H1 (cell line): ENCODE measurements around the gene ARHGAP15. TPM values are rescaled to one million over a fixed set of nuclear protein-coding genes. Genes with fewer than 3 reads are reported as not detected.

Experiments
- CTCF ChIA-PET: fragments of 300-600 bp; sonication (Branson Sonifier 250); formaldehyde crosslinking; loops from one replicate; lab custom pipeline; 2021; ENCODE audit not compliant: partially characterized antibody; lab: Charles Lee
- POLR2A ChIA-PET: fragments of 300-600 bp; sonication (Branson Sonifier 250); formaldehyde crosslinking; loops from one replicate; lab custom pipeline; 2021; ENCODE audit warnings: inconsistent platforms; ENCODE audit not compliant: partially characterized antibody; lab: Charles Lee
- DNase-seq, 2 experiments: peaks; one replicate each; pipeline versions ENCODE4 v3.0.0 to v3.0.0-alpha.2; 2010 to 2022; ENCODE audit warnings: low spot score in 2 of 2, low read depth in 1 of 2, mixed read lengths in 1 of 2
- FAIRE-seq: peaks from 2 replicates; lab custom pipeline; 2011; peaks lifted over from hg19 to GRCh38; lab: Jason Lieb, UNC
- H2AFZ ChIP-seq: 2 replicates; pipeline ENCODE4 v1.8.1; 2012; ENCODE audit warnings: low read length, inconsistent platforms
- H2AK5ac ChIP-seq: 2 replicates; pipeline ENCODE4 v1.6.1; 2013; ENCODE audit warnings: low read depth, low read length
- H2BK120ac ChIP-seq: replicated peaks from 2 replicates; pipeline ENCODE3; 2013; ENCODE audit warnings: low read depth, low read length, inconsistent platforms
- H2BK12ac ChIP-seq: 2 replicates; pipeline ENCODE4 v1.6.1; 2013; ENCODE audit warnings: low read depth, low read length
- H2BK15ac ChIP-seq: 2 replicates; pipeline ENCODE4 v1.6.1; 2013; ENCODE audit warnings: low read length
- H2BK20ac ChIP-seq: 2 replicates; pipeline ENCODE4 v1.6.1; 2013; ENCODE audit warnings: low read length
- H2BK5ac ChIP-seq: 2 replicates; pipeline ENCODE4 v1.6.1; 2013; ENCODE audit warnings: low read depth, low read length
- H3K14ac ChIP-seq: 2 replicates; pipeline ENCODE4 v1.6.1; 2013; ENCODE audit warnings: inconsistent platforms; ENCODE audit not compliant: insufficient read length
- H3K18ac ChIP-seq: 2 replicates; pipeline ENCODE4 v1.6.1; 2013; ENCODE audit warnings: low read length; ENCODE audit errors: extremely low read depth
- H3K23ac ChIP-seq: 2 replicates; pipeline ENCODE4 v1.6.1; 2013; ENCODE audit warnings: inconsistent platforms; ENCODE audit not compliant: insufficient read length
- H3K23me2 ChIP-seq: 2 replicates; pipeline ENCODE4 v1.6.1; 2013; ENCODE audit warnings: low read depth, low read length
- H3K27ac ChIP-seq: 2 replicates; pipeline ENCODE4 v1.6.1; 2011; ENCODE audit warnings: low read depth, low read length, inconsistent platforms
- H3K27me3 ChIP-seq, 4 experiments: replicated peaks in 1 of 4; 1 replicate in 1 of 4; 2 replicates in 3 of 4; pipeline versions ENCODE4 v1.6.1 to v1.8.1; 2011 to 2013; ENCODE audit warnings: low read length in 3 of 4, mild to moderate bottlenecking in 3 of 4, inconsistent platforms in 2 of 4, mixed read lengths in 2 of 4, moderate library complexity in 1 of 4; ENCODE audit not compliant: control insufficient read depth in 3 of 4, insufficient read depth in 3 of 4; ENCODE audit errors: extremely low read depth in 1 of 4
- H3K36me3 ChIP-seq, 4 experiments: 2 replicates each; pipeline versions ENCODE4 v1.6.1 to v1.8.1; 2011 to 2013; ENCODE audit warnings: mild to moderate bottlenecking in 4 of 4, low read length in 3 of 4, moderate library complexity in 2 of 4, control low read depth in 1 of 4, inconsistent platforms in 1 of 4; ENCODE audit not compliant: insufficient read depth in 4 of 4, control insufficient read depth in 2 of 4
- H3K4ac ChIP-seq: replicated peaks from 2 replicates; pipeline ENCODE3; 2013; ENCODE audit warnings: low read length, low read depth, mixed read lengths, inconsistent platforms; ENCODE audit not compliant: insufficient read length
- H3K4me1 ChIP-seq, 4 experiments: replicated peaks in 1 of 4; 1 replicate in 1 of 4; 2 replicates in 3 of 4; pipeline versions ENCODE4 v1.6.1 to v1.8.1; 2011 to 2013; ENCODE audit warnings: low read length in 3 of 4, inconsistent platforms in 2 of 4, mixed read lengths in 1 of 4; ENCODE audit not compliant: insufficient read depth in 4 of 4, control insufficient read depth in 3 of 4
- H3K4me2 ChIP-seq, 2 experiments: 2 replicates each; pipeline versions ENCODE4 v1.6.1 to v1.8.1; 2011 to 2013; ENCODE audit warnings: low read depth in 2 of 2, low read length in 2 of 2, control low read depth in 1 of 2, inconsistent platforms in 1 of 2, mild to moderate bottlenecking in 1 of 2; ENCODE audit not compliant: insufficient read depth in 1 of 2
- H3K4me3 ChIP-seq, 4 experiments: fragments of 200-600, 300-600 bp in 1 of 4; sonication (generic), shearing (Covaris generic), sonication (Bioruptor Twin) in 1 of 4; 2 replicates each; pipeline versions ENCODE4 v1.5.1 to v1.8.1; 2011 to 2016; ENCODE audit warnings: low read length in 4 of 4, low read depth in 3 of 4, control low read depth in 2 of 4, inconsistent platforms in 2 of 4, mild to moderate bottlenecking in 2 of 4, mixed read lengths in 1 of 4, moderate library complexity in 1 of 4; ENCODE audit not compliant: insufficient read depth in 2 of 4; ENCODE audit errors: extremely low read depth in 1 of 4
- H3K56ac ChIP-seq: replicated peaks from 2 replicates; pipeline ENCODE3; 2013; ENCODE audit warnings: low read depth, mild to moderate bottlenecking, mixed read lengths, low read length, inconsistent platforms; ENCODE audit not compliant: insufficient read length
- H3K79me1 ChIP-seq: 2 replicates; pipeline ENCODE4 v1.6.1; 2013; ENCODE audit warnings: low read depth, low read length, control low read depth
- H3K79me2 ChIP-seq, 2 experiments: 2 replicates each; pipeline versions ENCODE4 v1.6.1 to v1.8.1; 2012 to 2013; ENCODE audit warnings: low read length in 2 of 2, mild to moderate bottlenecking in 2 of 2, inconsistent platforms in 1 of 2; ENCODE audit not compliant: insufficient read depth in 2 of 2, control insufficient read depth in 1 of 2
- H3K9ac ChIP-seq, 4 experiments: replicated peaks in 1 of 4; 1 replicate in 1 of 4; 2 replicates in 3 of 4; pipeline versions ENCODE4 v1.6.1 to v1.8.1; 2011 to 2013; ENCODE audit warnings: low read depth in 3 of 4, low read length in 3 of 4, control low read depth in 2 of 4, mild to moderate bottlenecking in 2 of 4, moderate library complexity in 2 of 4, inconsistent platforms in 1 of 4; ENCODE audit errors: extremely low read depth in 1 of 4
- H3K9me3 ChIP-seq, 2 experiments: 2 replicates each; pipeline versions ENCODE4 v1.6.1 to v1.8.1; 2012 to 2013; ENCODE audit warnings: mild to moderate bottlenecking in 2 of 2, moderate library complexity in 2 of 2, control low read depth in 1 of 2, inconsistent platforms in 1 of 2, low read depth in 1 of 2, low read length in 1 of 2, mixed read lengths in 1 of 2; ENCODE audit not compliant: insufficient read depth in 2 of 2
- H4K20me1 ChIP-seq, 2 experiments: replicated peaks in 1 of 2; 2 replicates each; pipeline versions ENCODE3 to v1.8.1; 2011 to 2013; ENCODE audit warnings: inconsistent platforms in 2 of 2, low read length in 2 of 2, mild to moderate bottlenecking in 1 of 2; ENCODE audit not compliant: insufficient read depth in 2 of 2, control insufficient read depth in 1 of 2
- H4K5ac ChIP-seq: 2 replicates; pipeline ENCODE4 v1.6.1; 2013; ENCODE audit warnings: low read length, low read depth, mixed read lengths, inconsistent platforms; ENCODE audit not compliant: insufficient read length
- H4K8ac ChIP-seq: 2 replicates; pipeline ENCODE4 v1.8.0; 2013; ENCODE audit warnings: mild to moderate bottlenecking, moderate library complexity, low read length, inconsistent platforms; ENCODE audit not compliant: insufficient read depth; ENCODE audit errors: extremely low read depth
- H4K91ac ChIP-seq: replicated peaks from 2 replicates; pipeline ENCODE3; 2013; ENCODE audit warnings: low read length, mixed read lengths, inconsistent platforms; ENCODE audit not compliant: insufficient read length
- ASH2L ChIP-seq: fragments of 200-600, 300-600 bp; sonication (generic); IDR thresholded peaks from one replicate; pipeline ENCODE4 v1.7.1; 2017; ENCODE audit warnings: low read length
- ATF2 ChIP-seq: IDR thresholded peaks from 2 replicates; pipeline ENCODE4 v1.6.1; 2012; ENCODE audit warnings: low read length, inconsistent platforms
- CEBPB ChIP-seq: IDR thresholded peaks from 2 replicates; pipeline ENCODE4 v1.6.1; 2012; ENCODE audit warnings: low read depth, low read length
- CHD1 ChIP-seq: IDR thresholded peaks from 2 replicates; pipeline ENCODE4 v1.6.1; 2012; ENCODE audit warnings: low read depth, low read length, improper control_type of control experiment
- CREB1 ChIP-seq: IDR thresholded peaks from 2 replicates; pipeline ENCODE4 v1.6.1; 2012; ENCODE audit warnings: inconsistent platforms
- EP300 ChIP-seq, 2 experiments: IDR thresholded peaks; 1 replicate in 1 of 2; 2 replicates in 1 of 2; pipeline ENCODE4 v1.6.1; 2011 to 2012; ENCODE audit warnings: low read depth in 2 of 2, low read length in 2 of 2, mild to moderate bottlenecking in 2 of 2, borderline replicate concordance in 1 of 2, inconsistent platforms in 1 of 2, moderate library complexity in 1 of 2
- MAFK ChIP-seq: IDR thresholded peaks from 2 replicates; pipeline ENCODE4 v1.6.1; 2012; ENCODE audit warnings: low read depth, mild to moderate bottlenecking, improper control_type of control experiment, low read length
- MAX ChIP-seq: IDR thresholded peaks from 2 replicates; pipeline ENCODE4 v1.6.1; 2012; ENCODE audit warnings: inconsistent platforms
- NANOG ChIP-seq: IDR thresholded peaks from 2 replicates; pipeline ENCODE4 v1.6.1; 2011; ENCODE audit warnings: low read length, low read depth, mild to moderate bottlenecking, inconsistent platforms; ENCODE audit not compliant: insufficient read depth, poor library complexity, severe bottlenecking
- POLR2AphosphoS5 ChIP-seq: IDR thresholded peaks from 2 replicates; pipeline ENCODE4 v1.6.1; 2011; ENCODE audit warnings: low read depth, low read length
- TAF1 ChIP-seq: IDR thresholded peaks from 2 replicates; pipeline ENCODE4 v1.6.1; 2011; ENCODE audit warnings: mild to moderate bottlenecking, low read depth, low read length
- TBP ChIP-seq: IDR thresholded peaks from 2 replicates; pipeline ENCODE4 v1.6.1; 2011; ENCODE audit warnings: low read depth, low read length, improper control_type of control experiment
- YY1 ChIP-seq: IDR thresholded peaks from 2 replicates; pipeline ENCODE4 v1.6.1; 2011; ENCODE audit warnings: low read depth, mild to moderate bottlenecking, low read length
- WGBS, 2 experiments: shearing (Covaris generic) in 1 of 2; methylation state at CpG; one replicate each; pipeline versions ENCODE4 v1.1.6 to v1.1.7; 2013 to 2015; ENCODE audit warnings: low lambda C conversion rate in 2 of 2, mixed read lengths in 2 of 2, inconsistent platforms in 1 of 2, low coverage in 1 of 2, missing lambda C conversion rate in 1 of 2; ENCODE audit not compliant: insufficient replicate concordance in 2 of 2, insufficient coverage in 1 of 2, insufficient read length in 1 of 2; ENCODE audit errors: extremely low coverage in 1 of 2, missing lambda C conversion rate in 1 of 2; 5-methylcytosine and 5-hydroxymethylcytosine counted together
- polyA plus RNA-seq, 7 experiments: library from polyadenylated mRNA; depleted of rRNA in 3 of 7; stranded (reverse) in 5 of 7; unstranded in 2 of 7; fragments of >200 nt in 5 of 7; fragments of 200-250 nt in 2 of 7; gene quantifications; 1 replicate in 5 of 7; 2 replicates in 1 of 7; 4 replicates in 1 of 7; pipeline versions ENCODE4 v1.2.1 to v1.2.3, GENCODE V29; 2011 to 2013; ENCODE audit warnings: missing spikeins in 2 of 7, mixed read lengths in 2 of 7
- total RNA-seq: library from RNA; stranded (reverse); fragmentation: NEBNext Ultra II Directional; extraction: Animal tissue kit (Norgen Biotek cat#: 25700); gene quantifications from 2 replicates; pipeline ENCODE4 v1.2.1, GENCODE V29; 2021

The ARHGAP15 gene
- total and polyA plus RNA-seq, 2 of the 8 experiments (the other 6 are each of a cell fraction or from before 2014, with no cell fraction given): not detected

- H3K56ac ChIP-seq: no peak overlapping the region
- H3K14ac ChIP-seq: no peak overlapping the region
- H3K79me1 ChIP-seq: no peaks in the 10 kb centered on the region
- no peaks in the 10 kb centered on the region for H3K4me1 ChIP-seq
- H3K79me2 ChIP-seq: no peaks in the 10 kb centered on the region
- H2BK5ac ChIP-seq: no peak overlapping the region
- no peaks in the 10 kb centered on the region for H3K23me2 ChIP-seq
- ChIA-PET CTCF (interaction anchor here (1.0 to 3.9 kb wide), 2 partner anchors 15 to 186 kb away, joined by 3 to 20 read pairs; no protein-coding TSS in a partner anchor), POLR2A (no interaction called here)
- DNase-seq (no peak), FAIRE-seq (no peak)
- H2BK15ac ChIP-seq: no peak overlapping the region
- no peaks in the 10 kb centered on the region for H3K36me3 ChIP-seq
- H4K20me1 ChIP-seq: peaks cover 0 to 2% of the 10 kb centered on the region in 2 experiments
- H3K18ac ChIP-seq: no peak overlapping the region
- H3K27me3 ChIP-seq: peaks cover 0 to 1% (median 0%) of the 10 kb centered on the region in 4 experiments; a peak in 1 of 7 replicates
- H3K4me2 ChIP-seq: no peak overlapping the region
- no peak overlapping the region for H2AFZ ChIP-seq
- H2AK5ac ChIP-seq: no peak overlapping the region
- H2BK120ac ChIP-seq: no peak overlapping the region
- H3K4ac ChIP-seq: no peak overlapping the region
- H2BK12ac ChIP-seq: no peak overlapping the region
- H4K5ac ChIP-seq: no peak overlapping the region
- H3K23ac ChIP-seq: no peak overlapping the region
- no peak overlapping the region for H3K9ac ChIP-seq
- no peak overlapping the region for H3K27ac ChIP-seq
- no peak overlapping the region for H4K91ac ChIP-seq
- no peak overlapping the region for H3K4me3 ChIP-seq
- no peaks in the 10 kb centered on the region for H3K9me3 ChIP-seq
- no peak overlapping the region for H2BK20ac ChIP-seq
- WGBS, 2 experiments: 94% methylated on average over 1 of the region's 1 CpG; no CpG with 5 or more reads in 1 of the 2 experiments
- no peak overlapping the region for H4K8ac ChIP-seq
- no peak for TF ChIP-seq NANOG
- TF ChIP-seq CEBPB: no peak
- no peak for TF ChIP-seq ASH2L
- no peak for TF ChIP-seq CHD1
- no peak for TF ChIP-seq TAF1
- TF ChIP-seq EP300 (IDR thresholded peaks at IDR 0.05; ENCODE audit: borderline replicate concordance in 1 of 2, low read depth in 2 of 2, low read length in 2 of 2): no peak
- no peak for TF ChIP-seq TBP
- TF ChIP-seq YY1: no peak
- no peak for TF ChIP-seq POLR2AphosphoS5
- no peak for TF ChIP-seq MAX
- TF ChIP-seq ATF2: no peak
- TF ChIP-seq CREB1: no peak
- TF ChIP-seq MAFK: no peak
Observed at GRCh38 chr2:143498496-143498895, 369.3 kb downstream of the ARHGAP15 start.
